Fibroblast of the aortic adventitia (primary cell): ENCODE measurements around the gene PLA2G4B. TPM values are rescaled to one million over a fixed set of nuclear protein-coding genes. Genes with fewer than 3 reads are reported as not detected.

Source experiments
- DNase-seq: peaks from one replicate; pipeline ENCODE4 v3.0.0-alpha.2; 2010; ENCODE audit warnings: low read depth
- H3K4me3 ChIP-seq: 2 replicates; pipeline ENCODE4 v1.5.1; 2011; ENCODE audit warnings: low read depth, mild to moderate bottlenecking, control low read depth, low read length, moderate library complexity
- CTCF ChIP-seq: IDR thresholded peaks from 2 replicates; pipeline ENCODE4 v1.5.1; 2011; ENCODE audit warnings: mild to moderate bottlenecking, low read length, control low read depth, inconsistent platforms; ENCODE audit not compliant: insufficient read depth
- total RNA-seq: library from RNA; depleted of rRNA; stranded (reverse); fragments of >200 nt; gene quantifications from 2 replicates; pipeline ENCODE4 v1.2.3, GENCODE V29; 2012; ENCODE audit warnings: low replicate concordance

Gene PLA2G4B
- total RNA-seq, 1 donor: 0.54 TPM

GRCh38 chr15:41801185-41801584, 37.5 kb upstream of the PLA2G4B start:
- H3K4me3 ChIP-seq: no peak overlapping the region
- TF ChIP-seq CTCF: no peak
- no peak for DNase-seq

GRCh38 chr15:41801850-41802455, 36.7 kb upstream of the PLA2G4B start:
- no peak for TF ChIP-seq CTCF
- no peak overlapping the region for H3K4me3 ChIP-seq
- peak; percentile 41 for DNase-seq

DNA sequence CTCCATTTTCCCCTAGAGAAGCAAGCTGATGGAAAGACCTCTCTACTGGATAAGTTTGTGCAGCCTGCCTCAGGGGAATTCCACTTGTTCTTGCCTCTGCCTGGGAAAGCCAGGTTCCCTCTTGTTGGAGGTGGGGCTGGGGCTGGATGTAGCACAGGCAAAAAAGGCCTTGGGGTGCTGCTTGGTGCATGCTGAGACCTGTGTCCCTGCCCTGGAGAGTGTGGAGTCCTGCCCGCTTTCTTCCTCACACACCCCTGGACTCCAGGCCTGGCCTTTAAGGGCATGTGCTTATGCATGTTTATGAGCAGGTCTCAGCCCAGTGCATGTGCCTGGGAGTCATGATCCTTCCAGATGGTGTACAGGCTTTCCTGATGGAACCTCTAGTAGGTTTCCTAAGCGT, 34.3 kb upstream of the PLA2G4B start:
- no peak overlapping the region for H3K4me3 ChIP-seq
- DNase-seq: no peak
- no peak for TF ChIP-seq CTCF

GRCh38 chr15:41804916-41805666, 33.6 kb upstream of the PLA2G4B start:
- no peak overlapping the region for H3K4me3 ChIP-seq
- DNase-seq: no peak
- TF ChIP-seq CTCF: no peak

DNA sequence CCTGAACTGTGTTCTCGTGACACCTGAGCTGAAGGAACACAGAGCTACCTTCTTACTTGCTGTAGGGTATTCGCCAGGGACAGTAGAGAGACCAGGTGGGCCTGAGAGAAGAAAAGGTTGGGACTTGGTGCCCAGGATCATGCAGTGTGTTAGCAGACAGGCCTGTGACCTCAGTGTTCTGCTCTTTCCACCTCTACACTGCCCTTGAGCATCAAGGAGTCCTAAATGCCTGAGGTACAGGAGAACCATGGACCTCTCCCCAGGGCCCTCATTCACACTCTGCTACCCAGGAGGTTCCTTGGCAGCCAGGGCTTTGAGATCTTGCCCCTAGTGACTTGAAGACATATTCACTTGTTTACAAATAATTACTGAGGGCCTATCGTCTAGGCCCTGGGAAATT, 32.9 kb upstream of the PLA2G4B start:
- no peak overlapping the region for H3K4me3 ChIP-seq
- no peak for TF ChIP-seq CTCF
- DNase-seq: no peak

- DNase-seq: no peak
- H3K4me3 ChIP-seq: no peak overlapping the region
- TF ChIP-seq CTCF: no peak
These were observed 32.1 kb upstream of the PLA2G4B start for GRCh38 chr15:41806291-41807181.
